Measurements from ENCODE around the gene RUSF1.

The RUSF1 gene

DNA sequence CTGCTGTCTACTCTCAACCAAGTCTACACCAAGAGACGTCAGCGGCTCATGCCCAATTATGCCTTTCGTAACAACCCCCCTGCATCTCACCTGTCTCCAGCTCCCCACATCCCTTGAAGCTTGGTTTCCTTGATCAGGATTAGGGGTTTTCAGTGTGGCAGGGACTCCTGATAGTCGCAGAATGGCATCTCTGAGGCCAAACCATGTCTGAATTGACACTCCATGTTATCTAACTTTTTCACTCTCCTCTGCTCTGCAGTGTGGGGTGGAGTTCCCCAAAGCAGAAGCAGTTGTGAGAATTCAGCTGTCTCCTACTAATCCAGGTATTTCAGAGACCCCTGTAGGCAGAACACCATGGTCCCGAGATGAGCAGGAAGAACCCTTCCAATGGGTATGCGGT, 13.9 kb upstream of the RUSF1 start:
- TF ChIP-seq REST (IDR thresholded peaks at IDR 0.05; ENCODE audit: insufficient read depth in 1 of 2, low read depth in 2 of 2, low read length in 2 of 2) (no peak), POLR2AphosphoS5 (IDR thresholded peaks at IDR 0.05; ENCODE audit: low read depth, low read length) (no peak), TAF1 (IDR thresholded peaks at IDR 0.05; ENCODE audit: borderline replicate concordance, insufficient read depth, low read length) (no peak), FOXP2 (optimal IDR thresholded peaks at IDR 0.05; ENCODE audit: borderline replicate concordance, extremely low read depth, extremely low read length, insufficient read depth) (no peak), SIN3A (IDR thresholded peaks at IDR 0.05; ENCODE audit: borderline replicate concordance, insufficient read depth, low read length) (no peak)

- TF ChIP-seq POLR2AphosphoS5 (IDR thresholded peaks at IDR 0.05; ENCODE audit: low read depth, low read length) = no peak
- TF ChIP-seq FOXP2 (optimal IDR thresholded peaks at IDR 0.05; ENCODE audit: borderline replicate concordance, extremely low read depth, extremely low read length, insufficient read depth) = no peak
- no peak for TF ChIP-seq REST (IDR thresholded peaks at IDR 0.05; ENCODE audit: insufficient read depth in 1 of 2, low read depth in 2 of 2, low read length in 2 of 2)
- no peak for TF ChIP-seq SIN3A (IDR thresholded peaks at IDR 0.05; ENCODE audit: borderline replicate concordance, insufficient read depth, low read length)
- no peak for TF ChIP-seq TAF1 (IDR thresholded peaks at IDR 0.05; ENCODE audit: borderline replicate concordance, insufficient read depth, low read length)
Observed at GRCh38 chr16:31521368-31521767, 13.2 kb upstream of the RUSF1 start.

GRCh38 chr16:31519759-31520431, 11.7 kb upstream of the RUSF1 start:
- TF ChIP-seq TAF1 (IDR thresholded peaks at IDR 0.05; ENCODE audit: borderline replicate concordance, insufficient read depth, low read length) (no peak), POLR2AphosphoS5 (IDR thresholded peaks at IDR 0.05; ENCODE audit: low read depth, low read length) (no peak), SIN3A (IDR thresholded peaks at IDR 0.05; ENCODE audit: borderline replicate concordance, insufficient read depth, low read length) (no peak), FOXP2 (optimal IDR thresholded peaks at IDR 0.05; ENCODE audit: borderline replicate concordance, extremely low read depth, extremely low read length, insufficient read depth) (no peak), REST (IDR thresholded peaks at IDR 0.05; ENCODE audit: insufficient read depth in 1 of 2, low read depth in 2 of 2, low read length in 2 of 2) (no peak)

GRCh38 chr16:31517800-31518402, 9.7 kb upstream of the RUSF1 start:
- no peak for TF ChIP-seq FOXP2 (optimal IDR thresholded peaks at IDR 0.05; ENCODE audit: borderline replicate concordance, extremely low read depth, extremely low read length, insufficient read depth)
- no peak for TF ChIP-seq POLR2AphosphoS5 (IDR thresholded peaks at IDR 0.05; ENCODE audit: low read depth, low read length)
- no peak for TF ChIP-seq SIN3A (IDR thresholded peaks at IDR 0.05; ENCODE audit: borderline replicate concordance, insufficient read depth, low read length)
- no peak for TF ChIP-seq TAF1 (IDR thresholded peaks at IDR 0.05; ENCODE audit: borderline replicate concordance, insufficient read depth, low read length)
- no peak for TF ChIP-seq REST (IDR thresholded peaks at IDR 0.05; ENCODE audit: insufficient read depth in 1 of 2, low read depth in 2 of 2, low read length in 2 of 2)
